ES-I3 (cell line): ENCODE results near the gene FGF11.
A peak's percentile ranks its signal among the peaks of the same experiment; 100 is the strongest.
"Not testable (repeated sequence)": the region's sequence is repeated elsewhere in the genome, so short reads cannot be mapped to it uniquely, and the experiment has no call there.

Source experiments
- H3K36me3 ChIP-seq: 2 replicates; pipeline ENCODE4 v1.6.1; 2013; ENCODE audit warnings: mild to moderate bottlenecking, low read length, control low read depth, moderate library complexity; ENCODE audit not compliant: insufficient read depth
- H3K4me1 ChIP-seq: 2 replicates; pipeline ENCODE4 v1.6.1; 2013; ENCODE audit warnings: mild to moderate bottlenecking, control low read depth, low read length; ENCODE audit not compliant: insufficient read depth
- H3K9ac ChIP-seq: 2 replicates; pipeline ENCODE4 v1.6.1; 2013; ENCODE audit warnings: low read depth, mild to moderate bottlenecking, low read length, moderate library complexity
- H3K9me3 ChIP-seq: 2 replicates; pipeline ENCODE4 v1.6.1; 2013; ENCODE audit warnings: mild to moderate bottlenecking, low read length, moderate library complexity; ENCODE audit not compliant: control insufficient read depth, insufficient read depth

The FGF11 gene

GRCh38 chr17:7468290-7468689, 29.0 kb downstream of the FGF11 start:
- H3K36me3 ChIP-seq = no peaks in the 10 kb centered on the region
- H3K9ac ChIP-seq = no peak overlapping the region
- H3K4me1 ChIP-seq = no peaks in the 10 kb centered on the region

DNA sequence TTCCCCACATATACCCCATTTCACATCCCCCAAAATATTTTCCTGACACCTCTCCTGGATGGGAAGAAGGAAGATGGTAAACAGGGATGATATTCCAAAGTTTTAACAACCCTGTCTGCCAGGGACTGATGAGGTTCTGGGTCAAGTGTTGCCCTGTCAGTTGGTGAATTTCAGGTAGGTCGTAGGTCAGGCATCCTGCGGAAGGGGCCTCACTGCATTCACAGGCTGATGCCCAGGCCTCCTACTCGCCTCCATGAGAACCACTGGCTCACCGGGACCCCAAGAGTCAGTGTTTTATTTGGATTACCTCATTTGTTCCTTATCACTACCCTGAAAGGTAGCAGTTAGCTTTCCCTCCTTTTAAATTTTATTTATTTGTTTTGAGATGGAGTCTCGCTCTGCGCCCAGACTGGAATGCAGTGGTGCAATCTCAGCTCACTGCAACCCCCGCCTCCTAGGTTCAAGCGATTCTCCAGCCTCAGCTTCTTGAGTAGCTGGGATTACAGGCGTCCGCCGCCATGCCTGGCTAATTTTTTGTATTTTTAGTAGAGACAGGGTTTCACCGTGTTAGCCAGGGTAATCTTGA, 29.6 kb downstream of the FGF11 start:
- no peak overlapping the region for H3K9ac ChIP-seq
- H3K36me3 ChIP-seq = no peaks in the 10 kb centered on the region
- no peaks in the 10 kb centered on the region for H3K9me3 ChIP-seq
- H3K4me1 ChIP-seq = no peaks in the 10 kb centered on the region

More at GRCh38 chr17:7468290-7468689, 29.0 kb downstream of the FGF11 start:
- no peaks in the 10 kb centered on the region for H3K9me3 ChIP-seq

DNA sequence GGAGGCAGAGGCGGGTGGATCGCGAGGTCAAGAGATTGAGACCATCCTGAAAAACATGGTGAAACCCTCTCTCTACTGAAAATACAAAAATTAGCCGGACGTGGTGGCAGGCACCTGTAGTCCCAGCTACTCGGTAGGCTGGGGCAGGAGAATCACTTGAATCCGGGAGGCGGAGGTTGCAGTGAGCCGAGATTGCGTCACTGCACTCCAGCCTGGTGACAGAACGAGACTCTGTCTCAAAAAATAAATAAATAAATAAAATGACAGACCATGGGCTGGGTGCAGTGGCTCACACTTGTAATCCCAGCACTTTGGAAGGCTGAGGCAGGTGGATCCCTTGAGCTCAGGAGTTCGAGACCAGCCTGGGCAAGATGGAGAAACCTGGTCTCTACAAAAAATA, 30.5 kb downstream of the FGF11 start:
- not testable (repeated sequence) for H3K36me3 ChIP-seq, H3K9me3 ChIP-seq, H3K9ac ChIP-seq, H3K4me1 ChIP-seq

DNA sequence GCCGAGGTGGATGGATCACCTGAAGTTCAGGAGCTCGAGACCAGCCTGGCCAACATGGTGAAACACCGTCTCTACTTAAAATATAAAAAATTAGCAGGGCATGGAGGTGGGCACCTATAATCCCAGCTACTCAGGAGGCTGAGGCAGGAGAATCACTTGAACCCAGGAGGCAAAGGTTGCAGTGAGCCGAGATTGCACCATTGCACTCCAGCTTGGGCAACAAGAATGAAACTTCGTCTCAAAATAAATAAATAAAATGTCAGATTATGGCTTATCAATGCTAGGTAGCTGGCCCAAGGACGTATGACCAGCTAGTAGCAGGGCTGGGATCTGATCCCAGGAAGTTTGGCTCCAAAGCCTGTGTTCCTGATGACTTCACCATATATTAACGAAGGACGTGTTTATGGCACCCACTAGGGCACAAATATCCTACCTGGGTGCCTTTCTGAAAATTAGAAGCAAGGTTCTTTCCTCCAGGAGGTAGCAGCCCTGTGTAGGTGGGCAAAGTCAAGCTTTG, 31.2 kb downstream of the FGF11 start:
- not testable (repeated sequence) for H3K4me1 ChIP-seq, H3K9ac ChIP-seq, H3K9me3 ChIP-seq, H3K36me3 ChIP-seq

GRCh38 chr17:7471729-7472128, 32.4 kb downstream of the FGF11 start:
- Histone ChIP-seq H3K36me3 (no peaks in the 10 kb centered on the region), H3K9me3 (no peaks in the 10 kb centered on the region), H3K9ac (no peak overlapping the region), H3K4me1 (peaks cover 12% of the 10 kb centered on the region)

DNA sequence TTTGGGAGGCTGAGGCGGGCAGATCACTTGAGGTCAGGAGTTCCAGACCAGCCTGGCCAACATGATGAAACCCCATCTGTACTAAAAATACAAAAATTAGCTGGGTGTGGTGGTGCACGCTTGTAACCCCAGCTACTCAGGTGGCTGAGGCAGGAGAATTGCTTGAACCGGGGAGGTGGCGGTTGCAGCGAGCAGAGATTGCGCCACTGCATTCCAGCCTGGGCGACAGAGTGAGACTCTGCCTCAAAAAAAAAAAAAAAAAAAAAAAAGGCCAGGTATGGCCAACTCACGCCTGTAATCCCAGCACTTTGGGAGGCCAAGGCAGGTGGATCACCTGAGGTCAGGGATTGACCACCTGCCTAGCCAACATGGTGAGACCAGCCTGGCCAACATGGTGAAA, 35.5 kb downstream of the FGF11 start:
- H3K4me1 ChIP-seq = peaks cover 25% of the 10 kb centered on the region
- H3K36me3 ChIP-seq, H3K9ac ChIP-seq, H3K9me3 ChIP-seq: not testable (repeated sequence)

DNA sequence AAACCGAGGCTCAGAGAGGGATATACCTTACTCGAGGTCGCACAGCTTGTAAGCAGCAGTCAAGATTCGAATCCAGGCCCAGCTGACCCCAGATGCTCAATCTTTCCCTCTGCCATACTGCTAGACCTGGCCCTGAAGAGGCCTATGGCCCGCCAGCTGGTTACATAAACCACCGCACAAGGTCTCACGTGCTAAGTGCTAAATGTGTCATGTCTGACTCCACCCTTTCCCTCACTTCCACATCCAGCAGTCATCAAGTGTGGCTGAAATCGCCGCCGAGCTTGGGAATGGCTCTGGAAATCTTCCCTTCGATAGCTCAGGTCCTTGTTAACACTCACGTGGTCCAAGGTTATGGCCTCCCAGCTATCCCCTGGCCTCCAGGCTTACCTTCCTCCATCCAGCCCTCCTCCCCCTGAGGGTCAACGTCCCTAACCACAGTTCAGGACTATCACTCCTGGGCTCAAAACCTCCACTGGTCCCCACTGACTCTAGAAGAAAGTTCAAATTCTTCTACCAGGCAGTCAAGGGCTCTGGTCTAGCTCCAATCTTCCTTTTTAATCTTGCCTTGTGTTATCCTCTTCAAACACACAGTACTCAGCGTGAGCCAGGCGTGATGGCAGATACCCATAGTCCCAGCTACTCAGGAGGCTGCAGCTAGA, 36.6 kb downstream of the FGF11 start:
- H3K9ac ChIP-seq = no peak overlapping the region
- no peaks in the 10 kb centered on the region for H3K9me3 ChIP-seq
- H3K4me1 ChIP-seq = peaks cover 30% of the 10 kb centered on the region
- H3K36me3 ChIP-seq = no peaks in the 10 kb centered on the region

DNA sequence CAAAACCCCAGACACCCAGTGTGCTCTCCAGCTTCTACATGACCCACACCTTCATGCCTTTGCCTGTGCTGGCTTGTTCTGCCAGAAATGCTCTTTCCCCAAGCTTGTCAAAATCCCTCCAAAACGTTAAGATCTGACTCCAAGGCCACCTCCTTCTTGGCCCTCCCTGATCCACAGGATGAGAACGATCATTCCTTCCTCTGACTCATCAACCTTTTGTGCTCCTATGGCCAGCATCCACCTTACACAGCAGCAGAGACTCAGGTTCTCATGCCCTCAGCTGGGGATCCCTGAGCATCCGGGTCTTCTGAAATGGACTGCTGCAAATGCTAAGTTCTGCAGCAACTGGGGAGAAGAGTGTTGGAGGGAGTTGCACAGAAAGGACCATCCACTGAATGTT, 37.2 kb downstream of the FGF11 start:
- Histone ChIP-seq H3K9me3 (no peaks in the 10 kb centered on the region), H3K9ac (no peak overlapping the region), H3K4me1 (peaks cover 33% of the 10 kb centered on the region), H3K36me3 (no peaks in the 10 kb centered on the region)

- H3K9ac ChIP-seq = no peak overlapping the region
- peaks cover 35% of the 10 kb centered on the region for H3K4me1 ChIP-seq
- H3K9me3 ChIP-seq = no peaks in the 10 kb centered on the region
Measured at GRCh38 chr17:7476951-7477350, 37.6 kb downstream of the FGF11 start.

DNA sequence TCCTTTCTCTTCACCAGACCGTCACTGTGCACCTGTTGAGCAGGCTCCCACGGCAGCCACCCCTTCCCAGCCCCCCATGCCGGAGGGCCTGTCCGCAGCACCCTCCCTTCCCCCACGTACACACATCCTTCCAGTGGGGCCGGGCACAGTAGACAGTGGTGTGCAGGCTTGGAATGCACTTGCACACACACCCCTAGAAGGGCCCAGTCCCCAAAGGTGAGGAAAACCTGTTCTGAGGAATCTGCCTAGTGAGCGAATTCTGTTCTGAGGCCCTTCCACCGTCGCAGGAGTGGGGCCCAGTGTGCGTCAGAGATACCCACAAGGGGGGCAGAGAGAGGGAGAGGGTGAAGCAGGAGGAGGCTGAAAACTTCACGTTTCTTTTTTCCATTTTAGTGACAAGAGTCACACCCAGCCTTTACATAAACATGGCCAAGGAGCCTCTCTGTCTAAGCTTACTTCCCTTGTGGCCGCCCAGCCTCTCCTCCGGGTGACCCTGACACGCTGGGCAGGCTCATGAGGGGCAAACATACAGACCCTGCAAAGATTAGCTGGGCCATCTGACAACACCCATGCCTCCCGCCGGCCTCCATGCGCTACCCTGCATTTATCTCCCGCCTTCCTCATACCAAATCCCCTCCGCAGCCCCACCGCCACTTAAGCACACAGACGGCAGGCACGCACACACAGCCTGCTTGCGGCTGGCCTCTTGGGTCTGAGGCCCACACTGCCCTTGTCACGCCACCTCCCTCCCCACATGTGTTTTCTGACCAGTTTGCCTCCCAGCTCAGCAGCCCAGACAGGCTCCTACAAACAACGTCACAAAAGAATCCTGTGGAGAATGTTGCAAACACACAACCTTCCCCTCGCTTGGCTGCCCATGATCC, 38.3 kb downstream of the FGF11 start:
- Histone ChIP-seq H3K9ac (peak overlapping the region; percentile 73), H3K9me3 (no peaks in the 10 kb centered on the region), H3K36me3 (no peaks in the 10 kb centered on the region), H3K4me1 (peaks cover 35% of the 10 kb centered on the region)

More at GRCh38 chr17:7476951-7477350, 37.6 kb downstream of the FGF11 start:
- H3K36me3 ChIP-seq = no peaks in the 10 kb centered on the region

GRCh38 chr17:7478276-7479212, 39.2 kb downstream of the FGF11 start:
- no peaks in the 10 kb centered on the region for H3K36me3 ChIP-seq
- no peaks in the 10 kb centered on the region for H3K9me3 ChIP-seq
- peak overlapping the region; percentile 73 for H3K9ac ChIP-seq
- peaks cover 35% of the 10 kb centered on the region for H3K4me1 ChIP-seq

- Histone ChIP-seq H3K9me3 (no peaks in the 10 kb centered on the region), H3K36me3 (no peaks in the 10 kb centered on the region), H3K4me1 (peaks cover 35% of the 10 kb centered on the region), H3K9ac (peak within 1 kb of the TSS; percentile 80)
Measured at GRCh38 chr17:7479213-7480088, 40.1 kb downstream of the FGF11 start, which contains the start of gene ZBTB4. ZBTB4 (minus strand) TSS chr17:7479631; CDS start chr17:7466801, 12,830 bp downstream.

DNA sequence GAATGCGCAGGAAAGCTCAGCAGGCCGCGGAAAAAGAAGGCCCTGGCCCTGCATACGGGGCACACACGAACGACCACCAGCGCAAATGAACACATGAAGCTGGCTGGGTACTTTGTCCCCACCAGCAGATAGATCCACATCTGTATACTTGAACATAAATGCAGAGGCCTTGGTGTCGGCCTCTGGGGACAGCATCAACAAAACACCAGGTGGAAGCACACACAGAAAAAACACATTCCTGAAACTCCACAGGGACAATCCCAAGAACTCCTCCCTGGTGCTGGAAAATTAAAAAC, 40.7 kb downstream of the FGF11 start:
- peaks cover 35% of the 10 kb centered on the region for H3K4me1 ChIP-seq
- H3K9me3 ChIP-seq = no peaks in the 10 kb centered on the region
- H3K9ac ChIP-seq = peak overlapping the region; percentile 80
- H3K36me3 ChIP-seq = no peaks in the 10 kb centered on the region
